Naive thymus-derived CD8-positive, alpha-beta T cell (primary cell): ENCODE data around the gene SLC38A8. TPM values are rescaled to one million over a fixed set of nuclear protein-coding genes. Genes with fewer than 3 reads are reported as not detected.

ENCODE experiments used
- ATAC-seq, 2 donors: fragments of 150-1000 bp; cut with Tn5 transposase in 1 of 2; sonication (Bioruptor Pico), chemical (Tn5 transposase) in 1 of 2; 1 replicate in 1 of 2; 2 replicates in 1 of 2; pipeline ENCODE4 v1.10.0; 2021; ENCODE audit warnings: mild to moderate bottlenecking in 2 of 2, moderate library complexity in 2 of 2
- POLR2A ChIA-PET: fragments of 350-600 bp; sonication (Branson Sonifier 250); formaldehyde crosslinking; loops from one replicate; lab custom pipeline; 2021; ENCODE audit warnings: antibody characterized with exemption; lab: Charles Lee
- DNase-seq, 10 donors: peaks; one replicate each; pipeline versions ENCODE4 v3.0.0 to v3.0.0-alpha.2; 2020 to 2022
- H3K27ac Mint-ChIP-seq, 10 donors: one replicate each; pipeline ENCODE4 v1.8.0; 2020 to 2022; ENCODE audit warnings: mild to moderate bottlenecking in 10 of 10, mixed read lengths in 10 of 10, moderate library complexity in 4 of 10, inconsistent platforms in 1 of 10
- H3K27me3 Mint-ChIP-seq, 5 donors: one replicate each; pipeline ENCODE4 v1.8.0; 2021 to 2022; ENCODE audit warnings: mixed read lengths in 5 of 5
- H3K36me3 Mint-ChIP-seq, 3 donors: one replicate each; pipeline ENCODE4 v1.8.0; 2020 to 2022; ENCODE audit warnings: mixed read lengths in 3 of 3, mild to moderate bottlenecking in 2 of 3, inconsistent platforms in 1 of 3
- H3K4me1 Mint-ChIP-seq, 4 donors: one replicate each; pipeline ENCODE4 v1.8.0; 2021 to 2022; ENCODE audit warnings: mixed read lengths in 4 of 4
- H3K4me3 Mint-ChIP-seq, 10 donors: one replicate each; pipeline ENCODE4 v1.8.0; 2020 to 2022; ENCODE audit warnings: mild to moderate bottlenecking in 10 of 10, mixed read lengths in 10 of 10, moderate library complexity in 6 of 10, inconsistent platforms in 1 of 10
- H3K9me3 Mint-ChIP-seq, 9 donors: one replicate each; pipeline ENCODE4 v1.8.0; 2020 to 2022; ENCODE audit warnings: mixed read lengths in 9 of 9, mild to moderate bottlenecking in 3 of 9, inconsistent platforms in 1 of 9, moderate library complexity in 1 of 9
- polyA plus RNA-seq, 3 donors: library from polyadenylated mRNA; unstranded; fragments of 300-500 nt; fragmentation: Illumina TruSeq; gene quantifications; one replicate each; pipeline ENCODE4 v1.2.3, GENCODE V29; 2021
- total RNA-seq, 8 experiments: library from RNA in 2 of 8; stranded (reverse) in 2 of 8; gene quantifications; one replicate each; pipeline ENCODE4 v1.2.3 and lab custom pipeline; 2021 to 2026

Gene SLC38A8
- total and polyA plus RNA-seq, 5 experiments from 2014 or later: not detected

DNA sequence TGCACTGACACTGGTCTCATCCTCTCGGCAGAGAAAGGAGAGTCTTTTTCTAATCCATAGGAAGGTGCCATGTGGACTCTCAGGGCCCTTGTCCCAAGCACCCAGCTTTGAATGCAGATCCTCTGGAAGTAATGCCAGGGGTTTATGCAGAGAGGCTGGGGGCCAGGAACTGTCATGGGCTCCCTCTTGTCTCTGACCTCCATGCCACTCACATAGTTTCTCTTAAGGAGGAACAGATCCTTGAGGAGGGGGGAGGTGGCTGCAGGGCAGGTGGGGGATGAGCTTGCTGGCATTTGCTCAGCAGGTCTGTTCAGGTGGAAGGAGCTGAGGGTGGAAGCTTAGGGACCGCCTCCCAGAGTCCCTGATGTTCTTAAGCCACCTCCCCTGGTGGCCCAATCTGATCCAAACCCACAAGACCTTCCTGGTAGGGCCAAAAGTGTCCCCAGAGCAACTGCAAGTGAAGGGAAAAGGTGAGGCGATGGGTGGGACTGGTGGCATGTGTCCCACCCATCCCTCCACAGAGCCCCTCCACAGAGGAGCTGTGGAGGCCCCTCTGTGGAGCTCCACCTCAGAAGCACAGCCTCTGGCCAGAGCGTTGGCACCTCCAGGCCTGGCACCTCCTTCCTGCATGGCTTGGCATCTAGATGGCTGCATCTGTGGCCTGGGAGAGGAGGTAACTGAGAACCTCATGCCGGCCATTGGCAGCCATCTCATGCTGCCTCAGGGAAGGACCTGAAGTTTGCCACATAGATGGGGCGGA, 65.4 kb downstream of the SLC38A8 start:
- Mint-ChIP-seq H3K4me1 (no peaks in the 10 kb centered on the region), H3K27ac (no peak overlapping the region), H3K36me3 (peaks cover 0 to 6% (median 0%) of the 10 kb centered on the region in 3 donors), H3K4me3 (no peak overlapping the region), H3K27me3 (peaks cover 2 to 27% (median 9%) of the 10 kb centered on the region in 5 donors), H3K9me3 (peaks cover 0 to 18% (median 5%) of the 10 kb centered on the region in 9 donors)
- POLR2A ChIA-PET: no interaction called here
- DNase-seq (peak in 1 of 10 donors; percentile 42), ATAC-seq (no peak)

DNA sequence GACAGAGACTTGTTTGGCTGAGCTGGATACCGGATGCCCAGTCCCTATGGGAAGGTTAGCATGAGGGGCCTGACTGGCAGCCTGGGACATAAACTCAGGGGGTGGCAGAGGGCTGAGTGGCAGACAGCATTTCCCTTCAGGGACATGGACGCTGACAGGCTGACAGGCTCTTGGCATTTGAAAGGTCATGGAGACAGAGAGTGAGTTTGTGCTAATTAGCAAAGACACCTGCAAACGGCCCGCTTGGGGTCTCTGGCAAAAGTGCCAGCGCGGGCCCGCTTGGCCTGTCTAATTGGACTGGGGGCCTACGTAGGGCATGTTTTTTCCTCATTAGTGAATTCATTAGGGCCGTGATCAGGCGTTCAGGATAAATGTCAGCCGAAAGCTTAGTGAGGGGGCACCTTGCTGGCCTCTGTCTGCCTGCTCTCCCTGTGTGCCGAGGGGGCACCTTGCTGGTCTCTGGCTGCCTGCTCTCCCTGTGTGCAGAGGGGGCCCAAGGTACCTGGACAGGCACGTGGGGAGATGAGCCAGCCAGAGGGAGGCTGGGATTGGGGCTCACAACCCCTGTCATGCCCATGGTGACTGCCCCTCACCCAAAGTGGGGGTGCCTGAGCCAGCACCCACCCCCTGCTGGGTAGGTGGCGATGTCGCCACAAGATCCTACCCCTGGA, 66.9 kb downstream of the SLC38A8 start:
- H3K27ac Mint-ChIP-seq: no peak overlapping the region
- H3K4me3 Mint-ChIP-seq: no peak overlapping the region
- H3K27me3 Mint-ChIP-seq: peaks cover 2 to 34% (median 9%) of the 10 kb centered on the region in 5 donors
- DNase-seq (peak in 1 of 10 donors; percentile 42), ATAC-seq (no peak)
- no peaks in the 10 kb centered on the region for H3K4me1 Mint-ChIP-seq
- peaks cover 0 to 18% (median 5%) of the 10 kb centered on the region in 9 donors for H3K9me3 Mint-ChIP-seq
- H3K36me3 Mint-ChIP-seq: peaks cover 0 to 6% (median 0%) of the 10 kb centered on the region in 3 donors
- POLR2A ChIA-PET: no interaction called here

DNA sequence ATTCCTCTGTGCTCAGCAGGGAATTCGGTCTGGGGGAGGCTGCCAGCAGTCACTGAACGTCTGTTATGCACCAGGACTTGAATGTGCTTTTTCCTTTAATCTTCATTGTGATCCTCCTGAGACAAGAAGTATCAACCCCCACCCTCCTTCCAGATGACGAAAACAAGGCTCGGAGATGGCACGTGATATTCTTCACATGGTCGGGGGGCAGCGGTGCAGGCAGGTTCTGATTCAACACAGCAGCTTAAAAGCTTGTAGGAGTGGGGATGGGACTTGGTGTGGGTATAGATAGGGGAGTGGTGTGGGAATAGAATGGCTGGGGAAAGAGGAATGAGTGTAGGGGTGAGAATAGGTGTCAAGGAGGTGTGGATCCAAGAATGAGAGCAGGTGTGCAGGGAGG, 68.1 kb downstream of the SLC38A8 start:
- no peak overlapping the region for H3K4me3 Mint-ChIP-seq
- peaks cover 0 to 18% (median 5%) of the 10 kb centered on the region in 9 donors for H3K9me3 Mint-ChIP-seq
- DNase-seq (no peak), ATAC-seq (no peak)
- H3K27ac Mint-ChIP-seq: no peak overlapping the region
- POLR2A ChIA-PET: no interaction called here
- H3K27me3 Mint-ChIP-seq: peaks cover 5 to 47% (median 14%) of the 10 kb centered on the region in 5 donors
- H3K36me3 Mint-ChIP-seq: peaks cover 0 to 6% (median 0%) of the 10 kb centered on the region in 3 donors
- peaks cover 0 to 5% (median 2%) of the 10 kb centered on the region in 4 donors for H3K4me1 Mint-ChIP-seq

DNA sequence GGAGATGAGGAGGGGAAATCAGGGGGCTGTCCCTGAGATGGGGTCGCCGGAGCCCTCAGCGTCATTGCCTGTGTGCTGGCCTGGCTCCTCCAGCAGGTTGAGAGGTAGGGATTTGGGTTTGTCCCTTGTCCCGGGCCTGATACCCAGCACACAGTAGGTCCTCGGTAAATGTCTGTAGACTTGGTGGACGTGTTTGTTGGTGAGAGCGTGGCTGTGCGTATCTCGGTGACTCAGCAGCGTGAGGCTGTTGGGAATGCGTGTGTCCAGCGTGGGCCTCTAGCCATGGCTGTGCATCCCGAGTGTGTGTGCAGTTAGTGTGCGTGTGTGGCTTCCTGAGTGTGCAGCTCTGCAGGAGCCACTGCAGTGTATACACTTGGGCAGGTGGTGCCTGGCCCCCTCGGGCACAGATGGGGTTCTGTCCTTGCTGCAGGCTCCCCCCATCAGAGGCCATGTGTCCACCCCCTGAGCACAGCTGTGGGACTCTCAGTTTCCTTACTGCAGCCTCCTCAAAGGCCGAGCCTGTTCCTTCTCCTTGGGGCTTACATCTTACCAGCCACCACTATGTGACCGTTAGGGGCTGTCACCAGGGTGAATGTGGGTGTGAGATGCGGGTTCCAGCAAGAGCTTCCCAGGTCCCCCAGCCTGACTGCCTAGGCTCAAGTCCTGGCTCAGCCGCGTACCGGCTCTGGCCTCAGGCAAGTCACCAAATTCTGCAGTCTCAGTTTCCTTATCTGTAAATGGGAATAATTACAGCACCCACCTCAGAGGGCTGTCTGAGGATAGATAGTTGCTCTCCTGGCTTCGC, 68.8 kb downstream of the SLC38A8 start:
- H3K27ac Mint-ChIP-seq: no peak overlapping the region
- H3K4me3 Mint-ChIP-seq: no peak overlapping the region
- DNase-seq (no peak), ATAC-seq (no peak)
- POLR2A ChIA-PET: no interaction called here
- peaks cover 0 to 8% (median 2%) of the 10 kb centered on the region in 4 donors for H3K4me1 Mint-ChIP-seq
- H3K27me3 Mint-ChIP-seq: peaks cover 4 to 51% (median 14%) of the 10 kb centered on the region in 5 donors
- H3K36me3 Mint-ChIP-seq: peaks cover 0 to 3% (median 2%) of the 10 kb centered on the region in 3 donors
- peaks cover 0 to 12% (median 3%) of the 10 kb centered on the region in 9 donors for H3K9me3 Mint-ChIP-seq

DNA sequence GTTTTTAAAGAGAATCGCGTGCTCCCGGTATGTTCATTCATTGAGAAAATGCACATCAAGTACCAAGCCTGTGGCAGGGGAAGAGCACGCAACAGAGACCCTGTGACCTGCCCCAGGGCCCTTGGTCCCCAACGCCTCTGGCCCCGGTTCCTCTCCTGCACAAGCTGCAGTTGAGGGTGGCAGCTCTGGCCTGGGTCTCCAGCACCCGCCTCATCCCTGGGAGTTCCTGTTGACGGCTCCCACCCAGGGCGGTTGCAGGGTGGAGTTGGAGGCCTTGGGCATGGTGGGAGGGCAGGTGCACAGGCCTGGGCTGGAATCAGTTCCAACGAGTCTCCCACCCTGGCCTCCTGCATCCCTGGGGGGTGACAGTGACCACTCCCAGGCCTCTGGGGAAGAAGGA, 69.5 kb downstream of the SLC38A8 start:
- DNase-seq (no peak), ATAC-seq (no peak)
- H3K27me3 Mint-ChIP-seq: peaks cover 3 to 51% (median 14%) of the 10 kb centered on the region in 5 donors
- H3K9me3 Mint-ChIP-seq: peaks cover 0 to 5% (median 0%) of the 10 kb centered on the region in 9 donors
- no peak overlapping the region for H3K27ac Mint-ChIP-seq
- H3K4me1 Mint-ChIP-seq: peaks cover 0 to 8% (median 2%) of the 10 kb centered on the region in 4 donors
- POLR2A ChIA-PET: no interaction called here
- no peak overlapping the region for H3K4me3 Mint-ChIP-seq
- peaks cover 0 to 2% (median 0%) of the 10 kb centered on the region in 3 donors for H3K36me3 Mint-ChIP-seq

DNA sequence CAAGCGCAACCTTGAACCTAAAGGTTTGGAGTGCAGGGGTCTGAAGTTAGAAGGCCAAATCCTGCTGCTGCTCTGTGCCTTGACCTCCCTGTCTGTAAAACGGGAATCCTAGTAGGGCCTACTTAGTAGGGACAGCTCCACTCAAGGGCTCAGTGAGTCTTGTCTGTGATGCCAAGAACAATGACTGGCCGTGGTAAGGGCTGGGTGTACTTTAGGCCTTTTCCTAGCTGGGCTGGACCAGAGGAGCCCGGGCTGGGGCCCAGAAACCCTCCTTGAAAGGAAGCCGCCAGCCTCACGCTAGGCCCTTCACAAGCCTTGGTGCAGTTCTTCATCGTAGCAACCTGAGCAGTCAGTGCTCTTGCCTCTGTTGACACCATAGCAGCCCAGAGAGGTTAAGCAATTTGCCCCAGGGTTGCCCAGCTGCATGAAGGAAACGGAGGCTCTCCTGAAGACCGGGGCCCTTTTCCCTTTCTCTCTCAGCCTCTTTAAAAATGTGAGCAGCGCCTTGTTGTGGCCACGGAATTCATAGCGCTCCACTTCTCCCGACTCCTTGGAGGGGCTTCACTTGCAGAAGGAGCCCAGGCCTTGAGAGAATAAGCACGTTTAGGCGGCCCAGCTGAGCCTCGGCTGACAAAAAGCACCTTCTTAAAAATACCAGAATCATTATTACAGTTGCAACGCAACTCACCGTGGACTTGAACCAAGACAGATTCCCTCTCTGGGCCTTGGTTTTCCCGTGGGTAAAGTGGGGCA, 70.2 kb downstream of the SLC38A8 start:
- no peak overlapping the region for H3K4me3 Mint-ChIP-seq
- peaks cover 0 to 3% (median 0%) of the 10 kb centered on the region in 3 donors for H3K36me3 Mint-ChIP-seq
- H3K27ac Mint-ChIP-seq: no peak overlapping the region
- ATAC-seq: no peak
- POLR2A ChIA-PET: no interaction called here
- peaks cover 3 to 10% (median 5%) of the 10 kb centered on the region in 4 donors for H3K4me1 Mint-ChIP-seq
- H3K27me3 Mint-ChIP-seq: peaks cover 5 to 56% (median 18%) of the 10 kb centered on the region in 5 donors
- peaks cover 0 to 2% (median 0%) of the 10 kb centered on the region in 9 donors for H3K9me3 Mint-ChIP-seq
- no peak for DNase-seq

DNA sequence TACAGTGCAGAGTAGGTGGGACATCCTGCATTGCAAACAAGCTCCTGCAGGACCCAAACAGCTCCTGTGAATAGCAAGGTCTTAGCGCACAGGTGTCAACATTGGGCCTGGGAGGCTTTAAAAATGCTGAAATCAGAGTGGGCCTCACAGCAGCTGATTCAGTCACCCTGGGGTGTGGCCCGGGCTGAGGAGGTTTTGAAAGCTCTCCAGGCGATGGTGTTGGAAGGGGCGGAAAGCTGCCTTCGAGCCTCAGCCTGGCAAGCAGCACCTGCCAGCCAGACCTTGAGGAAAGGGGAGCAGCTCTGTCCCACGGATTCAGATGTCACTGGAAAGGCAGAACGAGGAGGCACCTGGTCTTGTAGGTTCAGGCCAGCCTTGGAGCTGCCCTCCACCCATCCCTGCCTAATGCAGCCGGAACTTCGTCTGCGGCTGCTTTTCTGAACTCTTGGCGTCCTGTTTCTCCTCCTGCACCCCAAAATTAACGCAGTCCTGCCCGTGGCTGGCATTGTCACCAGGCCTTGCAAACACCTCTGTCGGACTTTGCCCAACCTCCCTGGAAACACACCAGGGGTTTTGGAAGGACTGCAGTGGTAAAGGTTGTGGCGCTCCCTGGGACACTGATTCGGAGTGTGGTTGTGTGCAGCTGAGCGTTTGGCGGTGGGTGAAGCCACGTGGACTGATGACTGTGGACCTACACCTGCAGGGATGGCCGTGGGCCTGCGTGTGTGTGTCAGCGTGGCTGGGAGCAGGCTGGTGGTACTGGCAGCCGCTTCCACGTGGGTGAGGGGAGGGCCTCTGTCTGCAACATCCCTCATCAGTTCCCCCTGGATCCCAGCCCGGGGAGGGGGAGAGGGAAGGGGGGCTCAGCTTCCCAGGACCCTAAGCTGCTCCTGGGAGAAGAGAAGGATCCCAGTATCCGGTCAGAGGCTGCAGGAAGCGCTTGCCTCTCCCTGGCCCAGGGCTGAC, 71.1 kb downstream of the SLC38A8 start:
- no peak overlapping the region for H3K27ac Mint-ChIP-seq
- peaks cover 3 to 11% (median 5%) of the 10 kb centered on the region in 4 donors for H3K4me1 Mint-ChIP-seq
- POLR2A ChIA-PET: no interaction called here
- no peak overlapping the region for H3K4me3 Mint-ChIP-seq
- H3K9me3 Mint-ChIP-seq: peaks cover 0 to 2% (median 0%) of the 10 kb centered on the region in 9 donors
- peaks cover 0 to 3% (median 0%) of the 10 kb centered on the region in 3 donors for H3K36me3 Mint-ChIP-seq
- no peak for DNase-seq
- no peak for ATAC-seq
- peaks cover 5 to 57% (median 18%) of the 10 kb centered on the region in 5 donors for H3K27me3 Mint-ChIP-seq

DNA sequence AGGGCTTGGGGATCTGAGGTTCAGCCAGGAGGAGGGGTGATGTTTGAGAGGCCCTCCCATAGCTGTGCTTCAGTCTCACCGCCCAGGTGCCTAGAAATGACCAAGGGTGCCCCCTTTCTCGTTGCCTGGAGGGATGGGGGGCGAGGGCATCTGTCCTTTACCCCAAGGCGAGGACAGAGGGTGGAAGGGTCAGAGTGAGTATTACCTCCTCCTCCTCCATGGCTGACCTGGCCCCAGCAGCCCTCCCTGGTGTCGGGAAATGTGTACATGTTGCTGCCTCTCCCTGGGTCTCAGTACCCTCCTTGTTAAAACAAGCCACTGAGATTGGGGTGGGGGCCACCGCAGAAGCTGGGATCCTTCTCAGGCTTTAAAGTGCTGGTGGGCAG, 72.2 kb downstream of the SLC38A8 start:
- H3K4me1 Mint-ChIP-seq: peaks cover 3 to 11% (median 5%) of the 10 kb centered on the region in 4 donors
- no peak for DNase-seq
- H3K27ac Mint-ChIP-seq: no peak overlapping the region
- peaks cover 5 to 57% (median 18%) of the 10 kb centered on the region in 5 donors for H3K27me3 Mint-ChIP-seq
- peaks cover 0 to 3% (median 0%) of the 10 kb centered on the region in 3 donors for H3K36me3 Mint-ChIP-seq
- no peak for ATAC-seq
- peaks cover 0 to 2% (median 0%) of the 10 kb centered on the region in 9 donors for H3K9me3 Mint-ChIP-seq
- no peak overlapping the region for H3K4me3 Mint-ChIP-seq
- POLR2A ChIA-PET: no interaction called here

DNA sequence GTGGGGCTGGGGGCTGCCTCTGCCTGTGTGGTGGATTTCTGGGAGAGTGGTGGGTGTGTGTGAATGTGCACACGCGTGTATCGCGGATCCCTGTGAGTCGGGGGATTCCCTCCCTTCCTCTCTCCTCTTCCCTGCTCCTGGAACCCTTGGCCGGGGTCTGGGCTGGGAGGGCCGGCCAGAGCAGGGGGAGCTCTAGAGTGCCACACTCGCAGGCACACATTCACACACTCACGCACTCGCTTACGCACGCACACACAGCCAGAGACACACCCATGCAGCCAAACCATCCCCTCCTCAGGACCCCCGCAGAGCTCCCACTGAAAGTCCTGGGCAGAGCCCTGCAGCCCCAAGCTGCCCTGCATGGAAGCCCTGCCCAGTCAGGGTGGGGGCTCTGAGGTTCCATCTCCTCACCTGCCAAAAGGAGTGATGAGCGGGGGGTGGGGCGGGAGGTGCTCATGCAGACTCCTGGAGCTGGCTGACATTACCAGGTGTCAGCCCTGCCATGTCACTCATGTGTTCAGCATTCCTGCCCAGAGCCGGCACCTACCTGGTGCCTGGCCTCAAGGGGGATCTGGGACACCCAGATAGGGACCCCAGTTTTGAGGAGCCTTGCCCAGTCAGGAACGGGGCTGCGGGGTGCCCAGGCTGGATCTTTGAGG, 72.7 kb downstream of the SLC38A8 start:
- no peak overlapping the region for H3K27ac Mint-ChIP-seq
- POLR2A ChIA-PET: no interaction called here
- H3K9me3 Mint-ChIP-seq: peaks cover 0 to 2% (median 0%) of the 10 kb centered on the region in 9 donors
- DNase-seq (no peak), ATAC-seq (no peak)
- peaks cover 3 to 11% (median 5%) of the 10 kb centered on the region in 4 donors for H3K4me1 Mint-ChIP-seq
- peak overlapping the region in 7 of 10 donors; percentile 24 to 70 (median 43) for H3K4me3 Mint-ChIP-seq
- peaks cover 5 to 56% (median 18%) of the 10 kb centered on the region in 5 donors for H3K27me3 Mint-ChIP-seq
- peaks cover 0 to 3% (median 0%) of the 10 kb centered on the region in 3 donors for H3K36me3 Mint-ChIP-seq

DNA sequence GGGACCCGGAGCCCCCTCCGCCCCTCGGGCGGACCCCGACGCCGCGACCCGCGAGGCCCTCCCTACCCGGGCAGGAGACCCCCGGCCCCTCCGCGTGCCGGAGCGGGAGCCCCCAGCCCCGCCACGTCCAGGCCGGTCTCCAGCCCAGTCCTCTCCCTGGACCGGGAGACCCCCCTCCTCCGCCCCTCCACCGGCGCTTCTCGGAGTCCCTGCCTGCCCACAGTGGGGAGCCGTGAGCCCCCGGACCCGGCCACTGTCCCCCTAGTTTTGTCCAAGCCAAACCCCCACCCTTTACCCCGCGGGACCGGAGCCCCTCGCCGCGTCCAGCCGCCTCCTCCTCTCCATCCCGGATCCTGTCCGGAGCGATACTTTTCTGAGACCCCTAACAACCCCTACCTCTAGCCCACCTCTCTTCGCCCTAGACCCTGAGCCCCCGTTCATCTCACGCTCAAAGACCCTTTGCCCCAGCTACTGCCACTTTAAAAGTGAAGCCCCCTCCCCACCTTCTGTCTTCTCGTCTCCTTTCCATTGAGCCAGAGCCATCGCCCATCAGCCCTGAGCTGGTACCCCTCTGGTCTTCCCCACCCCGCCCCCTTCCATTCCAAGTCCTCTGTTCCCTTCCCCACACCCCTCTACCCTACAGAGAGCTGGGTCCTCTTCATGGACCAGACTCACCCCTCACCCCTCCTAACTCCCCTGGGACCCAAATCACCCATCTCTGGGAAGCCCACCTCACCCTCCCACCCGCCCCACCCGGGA, 73.5 kb downstream of the SLC38A8 start:
- Mint-ChIP-seq H3K9me3 (peaks cover 0 to 2% (median 0%) of the 10 kb centered on the region in 9 donors), H3K27me3 (peaks cover 5 to 50% (median 10%) of the 10 kb centered on the region in 5 donors), H3K27ac (no peak overlapping the region), H3K4me1 (peaks cover 3 to 11% (median 5%) of the 10 kb centered on the region in 4 donors), H3K4me3 (peak overlapping the region in 7 of 10 donors; percentile 22 to 69 (median 43)), H3K36me3 (peaks cover 0 to 3% (median 0%) of the 10 kb centered on the region in 3 donors)
- POLR2A ChIA-PET: no interaction called here
- ATAC-seq (no peak), DNase-seq (no peak)
